Esophagus muscularis mucosa (tissue), 3 donors: ENCODE results near the gene BBS1.

Experiments
- CTCF ChIP-seq, 3 experiments: fragments of 200-600 bp in 2 of 3; fragments of 450-650 bp in 1 of 3; sonication (generic) in 2 of 3; IDR thresholded peaks; one replicate each; pipeline ENCODE4 v1.5.1; 2017 to 2019; ENCODE audit warnings: antibody characterized with exemption in 3 of 3, mild to moderate bottlenecking in 2 of 3, moderate library complexity in 1 of 3
- EP300 ChIP-seq: sonication (generic); formaldehyde crosslinking; IDR thresholded peaks from one replicate; pipeline ENCODE4 v1.6.1; 2017; ENCODE audit warnings: antibody characterized with exemption

DNA sequence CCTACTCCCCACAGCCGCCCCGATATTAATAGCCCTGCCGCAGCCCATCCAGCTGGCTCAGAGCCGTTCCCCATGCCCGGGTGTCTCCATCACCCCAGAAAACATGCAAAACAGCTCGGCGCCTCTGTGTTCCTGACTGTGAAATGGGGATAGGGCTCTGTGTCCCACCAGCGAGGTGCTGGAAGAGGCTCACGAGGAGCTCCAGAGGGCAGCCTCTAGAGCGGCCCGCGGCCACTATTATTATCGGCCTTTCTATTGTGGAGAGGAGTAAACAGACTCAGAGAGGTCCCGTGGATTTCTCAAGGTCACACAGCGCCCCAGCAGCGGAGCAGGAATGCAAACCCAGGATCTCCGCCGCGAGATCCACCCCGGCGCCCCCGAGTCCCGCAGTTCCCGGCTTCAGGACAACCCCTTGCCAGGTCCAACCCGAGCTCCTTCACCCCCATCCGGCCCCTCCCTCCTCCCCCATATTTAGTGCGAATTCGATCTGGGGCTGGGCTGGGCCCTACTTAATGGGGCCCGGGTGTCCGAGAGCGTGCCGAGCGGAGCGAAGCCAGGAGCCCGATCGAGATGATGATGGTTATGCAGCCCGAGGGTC is 36.0 kb downstream of the BBS1 start, which contains the start of gene ACTN3:
- TF ChIP-seq EP300 (no peak), CTCF (IDR thresholded peaks at IDR 0.05) (no peak)
